ENCODE measurements around the gene ARHGAP23. TPM values are rescaled to one million over a fixed set of nuclear protein-coding genes. Genes with fewer than 3 reads are reported as not detected.

Gene ARHGAP23
- total and polyA plus RNA-seq, 10 of the 15 experiments (the other 5 are each of a cell fraction or from before 2014, with no cell fraction given): 0.23 to 5.8 (median 2.1) TPM

DNA sequence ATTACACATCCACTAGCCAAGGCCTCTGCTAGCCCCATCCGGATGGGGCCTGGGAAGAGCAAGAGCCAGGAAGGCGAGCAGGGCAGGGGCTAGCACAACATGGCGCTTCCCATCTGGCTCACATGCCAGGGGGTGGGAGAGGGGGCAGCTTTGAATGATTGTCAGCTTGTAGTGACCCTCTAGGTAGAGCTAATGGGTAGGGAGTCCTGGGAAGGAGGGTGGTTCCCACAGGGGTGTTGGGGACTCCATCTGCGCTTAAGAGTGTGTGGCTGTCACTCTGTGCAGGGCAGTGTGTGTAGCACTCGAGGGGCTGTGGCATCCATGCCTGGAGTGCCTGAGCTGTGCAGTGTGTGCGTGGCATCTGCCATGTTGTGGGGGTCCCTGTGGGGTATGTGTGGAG is 24.5 kb downstream of the ARHGAP23 start:
- Histone ChIP-seq H3K27ac (ENCODE audit: control insufficient read depth, insufficient read depth) (no peak overlapping the region), H3K79me2 (ENCODE audit: control insufficient read depth, insufficient read depth, low read length) (no peaks in the 10 kb centered on the region), H3K4me3 (no peak overlapping the region), H4K20me1 (ENCODE audit: control insufficient read depth, insufficient read depth) (no peaks in the 10 kb centered on the region), H2AFZ (ENCODE audit: control insufficient read depth, low read depth, low read length) (no peak overlapping the region), H3K9me3 (replicated peaks; ENCODE audit: control insufficient read depth, insufficient read depth, low read length) (no peaks in the 10 kb centered on the region), H3K36me3 (ENCODE audit: control insufficient read depth in 2 of 2, insufficient read depth in 2 of 2, low read length in 1 of 2) (no peaks in the 10 kb centered on the region), H3K9ac (ENCODE audit: control insufficient read depth, insufficient read depth, low read length) (no peak overlapping the region), H3K27me3 (replicated peaks in 1 of 2; ENCODE audit: control insufficient read depth in 2 of 2, insufficient read depth in 2 of 2, low read length in 1 of 2) (peaks cover 5 to 13% of the 10 kb centered on the region in 2 experiments; a peak in 3 of 4 replicates), H3K4me2 (ENCODE audit: control insufficient read depth, insufficient read depth) (no peak overlapping the region), H3K4me1 (ENCODE audit: control insufficient read depth, insufficient read depth, low read length) (peaks cover 11% of the 10 kb centered on the region)
- no TSS peak for BruUV-seq (replicated peaks)
- ChIA-PET POLR2A (no interaction called here), RAD21 (ENCODE audit: unreplicated experiment) (no interaction called here), CTCF (no interaction called here), SMC1A (ENCODE audit: uncharacterized antibody, unreplicated experiment) (no interaction called here)
- TF ChIP-seq SREBF1 (IDR thresholded peaks at IDR 0.05; ENCODE audit: low read length) (no peak), CBX3 (IDR thresholded peaks at IDR 0.05; ENCODE audit: borderline replicate concordance, low read depth) (no peak), TARDBP (IDR thresholded peaks at IDR 0.05; ENCODE audit: borderline replicate concordance) (no peak), BMI1 (IDR thresholded peaks at IDR 0.05; ENCODE audit: borderline replicate concordance) (no peak), ZNF274 (IDR thresholded peaks at IDR 0.05; ENCODE audit: insufficient read depth, insufficient read length) (no peak), ZNF217 (IDR thresholded peaks at IDR 0.05) (no peak), TAF1 (IDR thresholded peaks at IDR 0.05; ENCODE audit: borderline replicate concordance, low read depth, low read length) (no peak), ZNF622 (IDR thresholded peaks at IDR 0.05) (no peak)
- TF ChIP-seq, protein P1, sequence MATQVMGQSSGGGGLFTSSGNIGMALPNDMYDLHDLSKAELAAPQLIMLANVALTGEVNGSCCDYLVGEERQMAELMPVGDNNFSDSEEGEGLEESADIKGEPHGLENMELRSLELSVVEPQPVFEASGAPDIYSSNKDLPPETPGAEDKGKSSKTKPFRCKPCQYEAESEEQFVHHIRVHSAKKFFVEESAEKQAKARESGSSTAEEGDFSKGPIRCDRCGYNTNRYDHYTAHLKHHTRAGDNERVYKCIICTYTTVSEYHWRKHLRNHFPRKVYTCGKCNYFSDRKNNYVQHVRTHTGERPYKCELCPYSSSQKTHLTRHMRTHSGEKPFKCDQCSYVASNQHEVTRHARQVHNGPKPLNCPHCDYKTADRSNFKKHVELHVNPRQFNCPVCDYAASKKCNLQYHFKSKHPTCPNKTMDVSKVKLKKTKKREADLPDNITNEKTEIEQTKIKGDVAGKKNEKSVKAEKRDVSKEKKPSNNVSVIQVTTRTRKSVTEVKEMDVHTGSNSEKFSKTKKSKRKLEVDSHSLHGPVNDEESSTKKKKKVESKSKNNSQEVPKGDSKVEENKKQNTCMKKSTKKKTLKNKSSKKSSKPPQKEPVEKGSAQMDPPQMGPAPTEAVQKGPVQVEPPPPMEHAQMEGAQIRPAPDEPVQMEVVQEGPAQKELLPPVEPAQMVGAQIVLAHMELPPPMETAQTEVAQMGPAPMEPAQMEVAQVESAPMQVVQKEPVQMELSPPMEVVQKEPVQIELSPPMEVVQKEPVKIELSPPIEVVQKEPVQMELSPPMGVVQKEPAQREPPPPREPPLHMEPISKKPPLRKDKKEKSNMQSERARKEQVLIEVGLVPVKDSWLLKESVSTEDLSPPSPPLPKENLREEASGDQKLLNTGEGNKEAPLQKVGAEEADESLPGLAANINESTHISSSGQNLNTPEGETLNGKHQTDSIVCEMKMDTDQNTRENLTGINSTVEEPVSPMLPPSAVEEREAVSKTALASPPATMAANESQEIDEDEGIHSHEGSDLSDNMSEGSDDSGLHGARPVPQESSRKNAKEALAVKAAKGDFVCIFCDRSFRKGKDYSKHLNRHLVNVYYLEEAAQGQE (IDR thresholded peaks at IDR 0.05; ENCODE audit: low read depth, low read length): no peak
- 53% methylated on average over 6 of the region's 6 CpGs for WGBS (ENCODE audit: insufficient coverage, insufficient replicate concordance, low lambda C conversion rate, missing lambda C conversion rate)
- no peak for DNase-seq (ENCODE audit: low read depth, low spot score)
- no peak for ATAC-seq
- intact Hi-C loops (cut with micrococcal nuclease; ENCODE audit: unreplicated experiment) (no loop called here), in situ Hi-C loops (cut with MboI) (no loop called here)
- FAIRE-seq: no peak
